CD8-positive, alpha-beta memory T cell (primary cell): Measurements from ENCODE around the gene DSCAML1. TPM values are rescaled to one million over a fixed set of nuclear protein-coding genes. Genes with fewer than 3 reads are reported as not detected.
A peak's percentile ranks its signal among the peaks of the same experiment; 100 is the strongest.

Experiments used
- CTCF ChIA-PET: fragments of 350-600 bp; sonication (Branson Sonifier 250); formaldehyde crosslinking; loops from one replicate; lab custom pipeline; 2021; ENCODE audit warnings: antibody characterized with exemption; lab: Charles Lee
- POLR2A ChIA-PET: fragments of 350-600 bp; sonication (Branson Sonifier 250); formaldehyde crosslinking; loops from one replicate; lab custom pipeline; 2021; ENCODE audit warnings: antibody characterized with exemption; lab: Charles Lee
- DNase-seq, 5 donors: peaks; one replicate each; pipeline versions ENCODE4 v3.0.0 to v3.0.0-alpha.2; 2020 to 2022; ENCODE audit warnings: mixed read lengths in 1 of 5
- H3K27ac ChIP-seq: one replicate; pipeline ENCODE4 v1.7.0; 2013; ENCODE audit warnings: low read depth, mild to moderate bottlenecking, low read length, moderate library complexity
- H3K27me3 ChIP-seq: 2 replicates; pipeline ENCODE4 v1.7.0; 2013; ENCODE audit warnings: low read length, mild to moderate bottlenecking; ENCODE audit not compliant: insufficient read depth, poor library complexity, severe bottlenecking
- H3K36me3 ChIP-seq: 2 replicates; pipeline ENCODE4 v1.7.0; 2013; ENCODE audit warnings: mild to moderate bottlenecking, low read length, moderate library complexity; ENCODE audit not compliant: insufficient read depth
- H3K4me1 ChIP-seq: 2 replicates; pipeline ENCODE4 v1.7.0; 2013; ENCODE audit warnings: mild to moderate bottlenecking, low read length, moderate library complexity; ENCODE audit not compliant: insufficient read depth
- H3K4me3 ChIP-seq: 2 replicates; pipeline ENCODE4 v1.7.0; 2013; ENCODE audit warnings: mild to moderate bottlenecking, low read length
- H3K9me3 ChIP-seq: 2 replicates; pipeline ENCODE4 v1.7.0; 2013; ENCODE audit warnings: mild to moderate bottlenecking, low read length
- H3K27ac Mint-ChIP-seq, 8 donors: one replicate each; pipeline ENCODE4 v1.8.0; 2020 to 2021; ENCODE audit warnings: mixed read lengths in 8 of 8, mild to moderate bottlenecking in 6 of 8, inconsistent platforms in 3 of 8, moderate library complexity in 3 of 8
- H3K27me3 Mint-ChIP-seq, 2 donors: one replicate each; pipeline ENCODE4 v1.8.0; 2020 to 2021; ENCODE audit warnings: mixed read lengths in 2 of 2, mild to moderate bottlenecking in 1 of 2, moderate library complexity in 1 of 2
- H3K36me3 Mint-ChIP-seq, 3 donors: one replicate each; pipeline ENCODE4 v1.8.0; 2020 to 2021; ENCODE audit warnings: mixed read lengths in 3 of 3, inconsistent platforms in 1 of 3, mild to moderate bottlenecking in 1 of 3
- H3K4me1 Mint-ChIP-seq, 3 donors: one replicate each; pipeline ENCODE4 v1.8.0; 2020 to 2021; ENCODE audit warnings: mixed read lengths in 3 of 3, inconsistent platforms in 1 of 3, mild to moderate bottlenecking in 1 of 3
- H3K4me3 Mint-ChIP-seq, 7 donors: one replicate each; pipeline ENCODE4 v1.8.0; 2020 to 2021; ENCODE audit warnings: mixed read lengths in 7 of 7, mild to moderate bottlenecking in 6 of 7, moderate library complexity in 4 of 7, inconsistent platforms in 2 of 7
- H3K9me3 Mint-ChIP-seq, 5 donors: one replicate each; pipeline ENCODE4 v1.8.0; 2020 to 2022; ENCODE audit warnings: mixed read lengths in 5 of 5, mild to moderate bottlenecking in 3 of 5, moderate library complexity in 2 of 5, inconsistent platforms in 1 of 5
- polyA plus RNA-seq: library from polyadenylated mRNA; unstranded; fragments of 300-500 nt; fragmentation: Illumina TruSeq; gene quantifications from one replicate; pipeline ENCODE4 v1.2.3, GENCODE V29; 2021
- total RNA-seq, 2 experiments: library from RNA; stranded (reverse); gene quantifications; one replicate each; pipeline ENCODE4 v1.2.3, GENCODE V29; 2021

DSCAML1 gene
- total and polyA plus RNA-seq, 3 experiments from 2014 or later: 0.48 to 0.91 TPM; not detected in 1

- H3K27me3 ChIP-seq: no peaks in the 10 kb centered on the region
- no peaks in the 10 kb centered on the region for H3K9me3 ChIP-seq
- Mint-ChIP-seq H3K9me3 (no peaks in the 10 kb centered on the region), H3K4me1 (no peaks in the 10 kb centered on the region), H3K36me3 (no peaks in the 10 kb centered on the region), H3K27ac (no peak overlapping the region), H3K27me3 (peaks cover 12 to 31% of the 10 kb centered on the region in 2 donors), H3K4me3 (no peak overlapping the region)
- CTCF ChIA-PET: no interaction called here
- H3K4me1 ChIP-seq: no peaks in the 10 kb centered on the region
- no peak overlapping the region for H3K4me3 ChIP-seq
- no peak for DNase-seq
- no peak overlapping the region for H3K27ac ChIP-seq
- POLR2A ChIA-PET: no interaction called here
- H3K36me3 ChIP-seq: no peaks in the 10 kb centered on the region
Observed at GRCh38 chr11:117488996-117489952, 307.7 kb downstream of the DSCAML1 start.

- H3K27me3 ChIP-seq: no peaks in the 10 kb centered on the region
- H3K4me3 Mint-ChIP-seq: no peak overlapping the region
- ChIA-PET POLR2A (no interaction called here), CTCF (no interaction called here)
- no peak overlapping the region for H3K27ac ChIP-seq
- no peaks in the 10 kb centered on the region for H3K4me1 Mint-ChIP-seq
- H3K9me3 ChIP-seq: no peaks in the 10 kb centered on the region
- H3K4me3 ChIP-seq: no peak overlapping the region
- H3K9me3 Mint-ChIP-seq: no peaks in the 10 kb centered on the region
- no peaks in the 10 kb centered on the region for H3K36me3 Mint-ChIP-seq
- H3K27me3 Mint-ChIP-seq: peaks cover 11 to 28% of the 10 kb centered on the region in 2 donors
- H3K36me3 ChIP-seq: no peaks in the 10 kb centered on the region
- no peak for DNase-seq
- H3K4me1 ChIP-seq: no peaks in the 10 kb centered on the region
- H3K27ac Mint-ChIP-seq: no peak overlapping the region
Observed at GRCh38 chr11:117486059-117486458, 311.0 kb downstream of the DSCAML1 start.

- CTCF ChIA-PET: no interaction called here
- H3K36me3 ChIP-seq: no peaks in the 10 kb centered on the region
Observed at GRCh38 chr11:117484156-117484555, 312.9 kb downstream of the DSCAML1 start.

GRCh38 chr11:117483372-117483771 is 313.6 kb downstream of the DSCAML1 start:
- H3K27ac ChIP-seq: no peak overlapping the region
- no peaks in the 10 kb centered on the region for H3K4me1 ChIP-seq
- Mint-ChIP-seq H3K4me1 (no peaks in the 10 kb centered on the region), H3K27me3 (peaks cover 11 to 18% of the 10 kb centered on the region in 2 donors), H3K36me3 (peaks cover 0 to under 1% (median 0%) of the 10 kb centered on the region in 3 donors), H3K4me3 (no peak overlapping the region), H3K27ac (no peak overlapping the region), H3K9me3 (no peaks in the 10 kb centered on the region)
- H3K4me3 ChIP-seq: no peak overlapping the region
- POLR2A ChIA-PET: no interaction called here
- CTCF ChIA-PET: no interaction called here
- no peaks in the 10 kb centered on the region for H3K36me3 ChIP-seq
- no peaks in the 10 kb centered on the region for H3K9me3 ChIP-seq
- no peaks in the 10 kb centered on the region for H3K27me3 ChIP-seq
- no peak for DNase-seq

More at GRCh38 chr11:117484156-117484555, 312.9 kb downstream of the DSCAML1 start:
- H3K4me3 Mint-ChIP-seq: no peak overlapping the region
- Histone ChIP-seq H3K27ac (no peak overlapping the region), H3K9me3 (no peaks in the 10 kb centered on the region), H3K27me3 (no peaks in the 10 kb centered on the region), H3K4me1 (no peaks in the 10 kb centered on the region), H3K4me3 (no peak overlapping the region)
- peaks cover 8 to 19% of the 10 kb centered on the region in 2 donors for H3K27me3 Mint-ChIP-seq
- no peaks in the 10 kb centered on the region for H3K9me3 Mint-ChIP-seq
- H3K27ac Mint-ChIP-seq: no peak overlapping the region
- no peak for DNase-seq
- H3K36me3 Mint-ChIP-seq: no peaks in the 10 kb centered on the region
- H3K4me1 Mint-ChIP-seq: no peaks in the 10 kb centered on the region
- POLR2A ChIA-PET: no interaction called here

GRCh38 chr11:117482881-117483280 is 314.1 kb downstream of the DSCAML1 start:
- no peak for DNase-seq
- Mint-ChIP-seq H3K36me3 (peaks cover 0 to 2% (median 0%) of the 10 kb centered on the region in 3 donors), H3K4me1 (no peaks in the 10 kb centered on the region), H3K27me3 (peaks cover 11 to 16% of the 10 kb centered on the region in 2 donors), H3K9me3 (no peaks in the 10 kb centered on the region), H3K4me3 (no peak overlapping the region), H3K27ac (peak overlapping the region in 1 of 8 donors; percentile 18)
- ChIA-PET CTCF (no interaction called here), POLR2A (no interaction called here)
- Histone ChIP-seq H3K27ac (no peak overlapping the region), H3K36me3 (no peaks in the 10 kb centered on the region), H3K4me1 (no peaks in the 10 kb centered on the region), H3K9me3 (no peaks in the 10 kb centered on the region), H3K27me3 (no peaks in the 10 kb centered on the region), H3K4me3 (no peak overlapping the region)

DNA sequence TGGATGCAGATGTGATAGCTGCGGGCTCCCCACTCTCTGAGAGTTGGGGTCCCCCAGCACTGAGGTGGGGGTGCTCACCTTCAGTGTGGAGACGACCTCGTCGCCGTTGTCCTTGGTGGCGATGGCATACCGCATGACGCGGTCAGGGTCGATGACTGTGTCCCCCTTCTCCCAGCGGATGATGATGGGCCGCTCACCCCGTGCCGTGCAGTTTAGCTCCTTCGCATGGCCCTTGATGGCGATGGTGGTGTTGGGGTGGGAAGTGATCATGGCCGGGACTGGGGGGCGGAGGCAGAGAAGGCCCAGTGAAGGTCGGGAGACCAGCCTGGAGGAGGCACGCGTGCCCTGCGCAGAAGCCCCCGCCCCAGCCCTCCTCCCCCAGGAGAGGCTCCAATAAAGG is 315.1 kb downstream of the DSCAML1 start:
- H3K27me3 ChIP-seq: no peaks in the 10 kb centered on the region
- no peak overlapping the region for H3K4me3 Mint-ChIP-seq
- H3K4me1 ChIP-seq: no peaks in the 10 kb centered on the region
- no peak overlapping the region for H3K27ac Mint-ChIP-seq
- H3K36me3 ChIP-seq: no peaks in the 10 kb centered on the region
- H3K4me1 Mint-ChIP-seq: no peaks in the 10 kb centered on the region
- ChIA-PET CTCF (no interaction called here), POLR2A (no interaction called here)
- no peak overlapping the region for H3K4me3 ChIP-seq
- no peaks in the 10 kb centered on the region for H3K9me3 ChIP-seq
- H3K9me3 Mint-ChIP-seq: no peaks in the 10 kb centered on the region
- no peak for DNase-seq
- peaks cover 10 to 16% of the 10 kb centered on the region in 2 donors for H3K27me3 Mint-ChIP-seq
- H3K36me3 Mint-ChIP-seq: peaks cover 0 to 2% (median 0%) of the 10 kb centered on the region in 3 donors
- H3K27ac ChIP-seq: no peak overlapping the region

GRCh38 chr11:117481036-117481435 is 316.0 kb downstream of the DSCAML1 start:
- Histone ChIP-seq H3K4me3 (no peak overlapping the region), H3K27ac (no peak overlapping the region), H3K36me3 (no peaks in the 10 kb centered on the region), H3K9me3 (no peaks in the 10 kb centered on the region), H3K4me1 (no peaks in the 10 kb centered on the region), H3K27me3 (no peaks in the 10 kb centered on the region)
- Mint-ChIP-seq H3K9me3 (no peaks in the 10 kb centered on the region), H3K27me3 (peaks cover 8 to 12% of the 10 kb centered on the region in 2 donors), H3K27ac (no peak overlapping the region), H3K36me3 (peaks cover 0 to 2% (median 0%) of the 10 kb centered on the region in 3 donors), H3K4me3 (no peak overlapping the region), H3K4me1 (no peaks in the 10 kb centered on the region)
- CTCF ChIA-PET: no interaction called here
- POLR2A ChIA-PET: no interaction called here
- no peak for DNase-seq

GRCh38 chr11:117480221-117480620 is 316.8 kb downstream of the DSCAML1 start:
- H3K36me3 ChIP-seq: no peaks in the 10 kb centered on the region
- H3K27ac Mint-ChIP-seq: no peak overlapping the region
- H3K4me1 ChIP-seq: no peaks in the 10 kb centered on the region
- H3K4me1 Mint-ChIP-seq: no peaks in the 10 kb centered on the region
- no peak for DNase-seq
- H3K4me3 Mint-ChIP-seq: no peak overlapping the region
- H3K27ac ChIP-seq: no peak overlapping the region
- H3K27me3 Mint-ChIP-seq: peaks cover 9 to 10% of the 10 kb centered on the region in 2 donors
- CTCF ChIA-PET: no interaction called here
- no peaks in the 10 kb centered on the region for H3K9me3 ChIP-seq
- H3K27me3 ChIP-seq: no peaks in the 10 kb centered on the region
- POLR2A ChIA-PET: no interaction called here
- no peaks in the 10 kb centered on the region for H3K9me3 Mint-ChIP-seq
- peaks cover 0 to 2% (median 0%) of the 10 kb centered on the region in 3 donors for H3K36me3 Mint-ChIP-seq
- no peak overlapping the region for H3K4me3 ChIP-seq
